ENCODE measurements around the gene ADTRP. TPM values are rescaled to one million over a fixed set of nuclear protein-coding genes. Genes with fewer than 3 reads are reported as not detected.

ADTRP gene
- total RNA-seq, 2 donors from 2014 or later = 56.6 to 79.9 TPM

GRCh38 chr6:11770546-11771466 is 7.8 kb downstream of the ADTRP start:
- no peak for TF ChIP-seq CTCF (IDR thresholded peaks at IDR 0.05)
- peak overlapping the region in 1 of 2 donors; percentile 78 for H3K9ac ChIP-seq (ENCODE audit: low read depth in 2 of 2, low read length in 2 of 2)
- no peaks in the 10 kb centered on the region for H3K9me3 ChIP-seq

GRCh38 chr6:11769811-11770545 is 8.6 kb downstream of the ADTRP start:
- intact Hi-C loops (cut with DNase I) = no loop called here
- no peaks in the 10 kb centered on the region for H3K36me3 ChIP-seq
- H3K4me3 ChIP-seq = no peak overlapping the region
- H3K9ac ChIP-seq (ENCODE audit: low read depth in 2 of 2, low read length in 2 of 2) = peak overlapping the region; percentile 51 to 78
- no peak for TF ChIP-seq CTCF (IDR thresholded peaks at IDR 0.05)
- peak; percentile 54 for DNase-seq
- no peaks in the 10 kb centered on the region for H3K27me3 ChIP-seq
- peak overlapping the region; percentile 92 for H3K27ac ChIP-seq
- H3K4me1 ChIP-seq = peaks cover 4% of the 10 kb centered on the region
- no peaks in the 10 kb centered on the region for H3K9me3 ChIP-seq

More at GRCh38 chr6:11770546-11771466, 7.8 kb downstream of the ADTRP start:
- no peaks in the 10 kb centered on the region for H3K27me3 ChIP-seq
- H3K36me3 ChIP-seq = no peaks in the 10 kb centered on the region
- no peak overlapping the region for H3K4me3 ChIP-seq
- H3K27ac ChIP-seq = peak overlapping the region; percentile 92
- intact Hi-C loops (cut with DNase I) = no loop called here
- peaks cover 4% of the 10 kb centered on the region for H3K4me1 ChIP-seq
- DNase-seq = peak; percentile 92

DNA sequence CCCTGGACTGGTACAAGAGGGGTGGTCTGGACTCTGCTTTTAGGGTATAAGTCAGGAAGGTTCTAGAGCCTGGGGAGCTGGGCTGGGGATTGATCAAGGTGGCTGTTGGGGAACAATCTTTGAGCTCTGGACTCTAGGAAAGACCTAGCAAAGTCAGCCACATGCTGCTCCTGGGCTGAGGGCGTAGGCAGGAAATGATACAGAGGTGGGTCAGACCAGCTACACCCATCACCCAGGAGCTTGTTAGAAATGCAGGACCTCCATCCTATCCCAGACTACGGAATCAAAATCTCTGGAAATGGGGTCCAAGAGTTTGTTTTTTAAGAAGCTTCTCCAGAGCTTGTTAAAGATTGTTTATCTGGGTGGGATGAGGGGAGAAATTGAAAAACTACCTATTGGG is 9.4 kb downstream of the ADTRP start:
- Histone ChIP-seq H3K4me3 (no peak overlapping the region), H3K9ac (ENCODE audit: low read depth in 2 of 2, low read length in 2 of 2) (no peak overlapping the region), H3K36me3 (no peaks in the 10 kb centered on the region), H3K9me3 (no peaks in the 10 kb centered on the region), H3K4me1 (peaks cover 4% of the 10 kb centered on the region), H3K27ac (peak overlapping the region; percentile 92), H3K27me3 (no peaks in the 10 kb centered on the region)
- intact Hi-C loops (cut with DNase I) = no loop called here
- DNase-seq = no peak
- no peak for TF ChIP-seq CTCF (IDR thresholded peaks at IDR 0.05)

- H3K9me3 ChIP-seq = no peaks in the 10 kb centered on the region
- H3K4me3 ChIP-seq = no peak overlapping the region
- no peak for DNase-seq
- H3K4me1 ChIP-seq = peaks cover 8% of the 10 kb centered on the region
- TF ChIP-seq CTCF (IDR thresholded peaks at IDR 0.05) = no peak
- H3K27me3 ChIP-seq = no peaks in the 10 kb centered on the region
- no peak overlapping the region for H3K9ac ChIP-seq (ENCODE audit: low read depth in 2 of 2, low read length in 2 of 2)
- no peaks in the 10 kb centered on the region for H3K36me3 ChIP-seq
- intact Hi-C loops (cut with DNase I) = no loop called here
- H3K27ac ChIP-seq = no peak overlapping the region
Observed at GRCh38 chr6:11767978-11768756, 10.4 kb downstream of the ADTRP start.

DNA sequence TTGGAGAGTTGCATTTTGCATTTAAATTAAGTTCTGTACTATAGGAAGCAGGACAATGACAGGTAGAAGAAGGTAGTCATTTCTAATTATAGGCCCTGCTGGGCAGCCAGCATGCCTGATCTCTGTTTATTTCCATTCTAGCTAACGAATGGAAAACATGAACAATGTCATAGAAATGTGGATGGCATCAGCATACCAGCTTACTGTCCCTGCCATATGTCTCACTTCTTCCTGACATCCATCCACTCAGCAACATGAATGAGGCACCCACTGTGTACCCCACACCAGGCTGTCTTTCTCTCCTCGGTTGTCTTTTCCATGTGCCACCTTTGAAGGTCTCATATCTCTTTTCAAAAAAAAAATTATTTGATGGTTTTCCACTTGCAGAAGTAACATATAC is 11.1 kb downstream of the ADTRP start:
- H3K27ac ChIP-seq = no peak overlapping the region
- no peaks in the 10 kb centered on the region for H3K27me3 ChIP-seq
- peaks cover 8% of the 10 kb centered on the region for H3K4me1 ChIP-seq
- H3K9ac ChIP-seq (ENCODE audit: low read depth in 2 of 2, low read length in 2 of 2) = no peak overlapping the region
- H3K4me3 ChIP-seq = no peak overlapping the region
- no peaks in the 10 kb centered on the region for H3K36me3 ChIP-seq
- no peak for TF ChIP-seq CTCF (IDR thresholded peaks at IDR 0.05)
- DNase-seq = no peak
- no peaks in the 10 kb centered on the region for H3K9me3 ChIP-seq
- intact Hi-C loops (cut with DNase I) = no loop called here
